Spleen (tissue), 7 donors: ENCODE measurements around the gene SETD3.

Experiments used
- POLR2AphosphoS5 ChIP-seq, 3 donors: sonication (generic); formaldehyde crosslinking; IDR thresholded peaks; one replicate each; pipeline ENCODE4 v1.5.1; 2017; ENCODE audit warnings: antibody characterized with exemption in 3 of 3
- TF ChIP-seq, protein P1 (sequence below), 11 experiments: fragments of 200-600 bp in 7 of 11; fragments of 450-650 bp in 4 of 11; sonication (generic) in 4 of 11; IDR thresholded peaks in 8 of 11; conservative IDR thresholded peaks in 3 of 11; 1 replicate in 7 of 11; 2 replicates in 4 of 11; pipeline versions ENCODE4 v1.4.0 to v1.8.0; 2016 to 2021; ENCODE audit warnings: antibody characterized with exemption in 11 of 11, inconsistent platforms in 4 of 11, mild to moderate bottlenecking in 1 of 11
- donor health status: DM: no; HTN: no; CAD: no; lungs with moderate emphysema.
- donor health status: DM: no; HTN: no; CAD: no.
- donor health status: DM: no; HTN: no; CAD: no.

DNA sequence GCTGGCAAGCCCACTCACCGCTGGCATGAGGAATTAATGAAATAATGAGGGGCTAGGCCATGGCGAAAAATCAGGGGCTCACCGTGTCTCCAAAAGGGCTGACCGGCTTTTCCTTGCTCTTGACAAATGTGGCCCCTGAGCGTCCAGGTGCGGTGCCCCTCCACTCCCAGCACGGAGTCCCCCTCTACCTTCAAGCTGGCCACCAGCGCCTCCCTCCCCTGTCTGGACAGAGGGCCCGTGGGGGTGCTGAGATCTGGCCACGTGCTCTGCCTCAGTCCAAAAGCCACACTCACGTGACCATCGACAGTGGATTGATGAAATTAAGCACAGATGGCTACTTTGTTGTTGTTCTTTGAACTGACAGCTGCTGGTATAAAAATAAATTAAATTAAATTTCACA is 129.9 kb downstream of the SETD3 start:
- TF ChIP-seq, protein P1, sequence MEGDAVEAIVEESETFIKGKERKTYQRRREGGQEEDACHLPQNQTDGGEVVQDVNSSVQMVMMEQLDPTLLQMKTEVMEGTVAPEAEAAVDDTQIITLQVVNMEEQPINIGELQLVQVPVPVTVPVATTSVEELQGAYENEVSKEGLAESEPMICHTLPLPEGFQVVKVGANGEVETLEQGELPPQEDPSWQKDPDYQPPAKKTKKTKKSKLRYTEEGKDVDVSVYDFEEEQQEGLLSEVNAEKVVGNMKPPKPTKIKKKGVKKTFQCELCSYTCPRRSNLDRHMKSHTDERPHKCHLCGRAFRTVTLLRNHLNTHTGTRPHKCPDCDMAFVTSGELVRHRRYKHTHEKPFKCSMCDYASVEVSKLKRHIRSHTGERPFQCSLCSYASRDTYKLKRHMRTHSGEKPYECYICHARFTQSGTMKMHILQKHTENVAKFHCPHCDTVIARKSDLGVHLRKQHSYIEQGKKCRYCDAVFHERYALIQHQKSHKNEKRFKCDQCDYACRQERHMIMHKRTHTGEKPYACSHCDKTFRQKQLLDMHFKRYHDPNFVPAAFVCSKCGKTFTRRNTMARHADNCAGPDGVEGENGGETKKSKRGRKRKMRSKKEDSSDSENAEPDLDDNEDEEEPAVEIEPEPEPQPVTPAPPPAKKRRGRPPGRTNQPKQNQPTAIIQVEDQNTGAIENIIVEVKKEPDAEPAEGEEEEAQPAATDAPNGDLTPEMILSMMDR (IDR thresholded peaks at IDR 0.05 in 8 of 11, conservative IDR thresholded peaks at IDR 0.05 in 3 of 11): no peak
- no peak for TF ChIP-seq POLR2AphosphoS5 (IDR thresholded peaks at IDR 0.05)
